Mesenteric fat pad (tissue), 1 donor: ENCODE results near the gene OR5AL1. TPM values are rescaled to one million over a fixed set of nuclear protein-coding genes. Genes with fewer than 3 reads are reported as not detected.
"Not testable (repeated sequence)": the region's sequence is repeated elsewhere in the genome, so short reads cannot be mapped to it uniquely, and the experiment has no call there.

Source experiments
- DNase-seq: peaks from one replicate; pipeline ENCODE4 v3.0.0-alpha.2; 2020; ENCODE audit warnings: low spot score
- long read RNA-seq: library from polyadenylated mRNA; unstranded; transcript quantifications from one replicate; pipeline ENCODE4 v2.0.0, GENCODE V29; 2020
- total RNA-seq: library from RNA; stranded (reverse); fragmentation: NEBNext Ultra II Directional; extraction: Animal tissue kit (Norgen Biotek cat#: 25700); gene quantifications from one replicate; pipeline ENCODE4 v1.2.1, GENCODE V29; 2021
- donor health status: DM: yes; HTN: yes; CAD: no.

Gene OR5AL1
- total RNA-seq = not detected
- long read RNA-seq = 0 reads

DNA sequence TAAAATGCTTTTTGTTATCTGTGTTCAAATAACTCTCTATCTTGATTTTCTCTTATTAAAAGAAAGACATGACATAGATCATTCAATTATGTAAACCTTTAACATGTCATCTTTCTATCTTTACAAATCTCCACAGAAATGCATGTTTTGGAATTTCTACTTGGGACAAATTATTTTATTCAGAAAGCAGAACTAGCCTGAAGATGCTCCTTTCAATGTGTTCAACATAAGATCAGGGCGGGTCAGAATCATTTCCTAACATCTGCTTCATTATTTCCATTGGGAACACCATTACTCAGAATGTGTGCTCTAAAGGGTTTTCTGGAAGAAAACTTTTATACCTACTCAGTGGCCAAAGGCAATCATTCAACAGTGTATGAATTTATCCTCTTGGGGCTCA, at the start of gene OR5AL1:
OR5AL1 (plus strand) TSS at position 301 of the 400 bp plus-strand sequence.
- DNase-seq = no peak

DNA sequence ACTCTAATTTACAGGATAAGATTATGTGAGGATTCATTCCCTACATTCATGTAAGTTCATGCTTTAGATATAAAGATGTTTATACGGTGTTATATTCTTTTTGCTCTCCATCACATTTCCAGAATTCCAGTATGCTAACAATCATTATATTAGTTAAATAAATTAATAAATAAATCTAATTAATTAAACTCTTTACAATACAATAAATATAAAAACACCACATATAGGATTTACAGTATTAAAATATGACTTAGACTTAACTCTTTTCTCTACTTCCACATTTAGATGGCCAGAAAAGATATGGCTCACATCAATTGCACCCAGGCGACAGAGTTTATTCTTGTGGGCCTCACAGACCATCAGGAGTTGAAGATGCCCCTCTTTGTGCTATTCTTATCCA, 37.2 kb upstream of the OR5AL1 start, which contains the start of gene OR8U1:
OR8U1 (plus strand) TSS at position 301 of the 400 bp plus-strand sequence; CDS start at position 301, 0 bp downstream.
- no peak for DNase-seq

DNA sequence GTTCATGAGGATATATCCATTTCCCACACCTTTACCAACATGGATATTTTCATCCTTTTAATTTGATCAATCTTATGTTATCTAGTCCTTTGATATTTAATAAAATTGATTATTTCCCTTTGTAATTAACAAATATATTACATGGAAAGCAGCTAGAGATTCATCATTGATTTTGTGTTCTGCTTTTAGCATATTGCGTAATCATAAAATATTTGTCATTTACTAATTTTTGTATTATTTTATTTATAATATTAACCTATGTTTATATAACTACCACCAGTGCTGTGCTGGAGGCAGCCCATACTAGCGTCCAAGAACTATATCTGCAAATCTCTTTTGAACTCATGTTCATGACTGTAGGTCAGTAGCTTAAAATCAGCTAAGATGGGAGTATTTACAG, 32.4 kb upstream of the OR5AL1 start:
- no peak for DNase-seq

DNA sequence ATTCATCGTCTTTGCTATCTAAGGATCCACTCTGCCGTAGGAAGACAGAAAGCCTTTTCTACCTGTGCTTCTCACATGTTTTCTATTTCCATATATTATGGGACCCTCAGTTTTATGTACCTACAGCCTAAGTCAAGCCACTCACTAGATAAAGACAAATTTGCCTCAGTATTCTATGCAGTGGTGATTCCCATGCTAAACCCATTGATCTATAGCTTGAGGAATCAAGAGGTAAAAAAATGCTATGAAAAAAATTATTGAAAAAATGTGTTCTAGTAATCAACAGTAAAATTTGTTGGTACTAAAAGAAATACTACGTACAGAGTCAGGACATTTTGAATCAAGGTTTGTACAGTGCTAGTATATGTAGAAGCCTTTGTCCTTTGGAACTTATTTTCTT, 18.1 kb upstream of the OR5AL1 start:
- DNase-seq = no peak

DNA sequence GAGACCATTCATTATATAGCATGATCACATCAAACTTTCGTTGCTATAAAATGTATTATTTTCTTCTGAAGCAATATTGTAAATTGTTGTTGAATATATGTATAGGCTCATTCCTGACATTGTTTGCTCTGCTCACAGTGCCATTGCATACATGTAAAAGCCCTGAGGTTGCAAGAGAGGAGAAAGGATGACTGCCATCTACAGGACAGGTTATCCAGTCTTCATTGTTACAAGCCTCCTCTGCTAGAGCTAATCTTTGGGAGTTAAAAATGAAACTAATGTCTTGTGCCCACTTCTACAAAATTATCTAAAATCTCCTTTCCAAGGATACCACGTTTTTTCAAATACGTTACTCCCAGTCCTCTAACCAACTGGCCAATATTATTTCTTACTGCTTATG, 16.4 kb upstream of the OR5AL1 start:
- no peak for DNase-seq

DNA sequence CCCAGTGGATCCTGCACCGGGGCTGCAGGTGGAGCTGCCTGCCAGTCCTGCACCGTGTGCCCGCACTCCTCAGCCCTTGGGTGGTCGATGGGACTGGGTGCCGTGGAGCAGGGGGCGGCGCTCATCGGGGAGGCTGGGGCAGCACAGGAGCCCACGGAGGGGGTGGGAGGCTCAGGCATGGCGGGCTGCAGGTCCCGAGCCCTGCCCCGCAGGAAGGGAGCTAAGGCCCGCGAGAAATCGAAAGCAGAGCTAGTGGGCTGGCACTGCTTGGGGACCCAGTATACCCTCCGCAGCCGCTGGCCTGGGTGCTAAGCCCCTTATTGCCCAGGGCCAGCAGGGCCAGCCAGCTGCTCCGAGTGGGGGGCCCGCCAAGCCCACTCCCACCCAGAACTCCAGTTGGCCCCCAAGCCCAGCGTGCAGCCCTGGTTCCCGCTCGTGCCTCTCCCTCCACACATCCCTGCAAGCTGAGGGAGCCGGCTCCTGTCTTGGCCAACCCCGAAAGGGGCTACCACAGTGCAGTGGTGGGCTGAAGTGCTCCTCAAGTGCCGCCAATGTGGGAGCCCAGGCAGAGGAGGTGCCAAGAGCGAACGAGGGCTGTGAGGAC, 10.5 kb upstream of the OR5AL1 start:
- not testable (repeated sequence) for DNase-seq

DNA sequence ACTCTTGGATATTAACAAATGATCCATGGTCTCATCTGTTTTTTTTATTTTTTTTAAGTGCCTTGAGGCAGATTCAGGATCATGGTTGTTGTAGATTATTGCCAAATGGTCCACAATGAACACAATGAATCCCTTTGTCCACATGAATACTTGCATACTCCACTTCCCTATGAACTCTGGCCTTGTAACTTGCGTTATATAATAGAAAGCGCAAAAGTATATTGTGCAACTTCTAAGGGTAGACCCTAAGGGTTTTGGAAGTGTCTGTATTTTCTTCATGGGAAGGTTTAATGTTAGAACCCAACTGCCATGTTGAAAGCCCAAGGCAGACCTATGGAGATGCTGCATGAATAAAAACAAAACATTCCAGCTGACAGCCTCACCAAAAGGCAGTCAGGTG, 8.1 kb upstream of the OR5AL1 start:
- DNase-seq = no peak

DNA sequence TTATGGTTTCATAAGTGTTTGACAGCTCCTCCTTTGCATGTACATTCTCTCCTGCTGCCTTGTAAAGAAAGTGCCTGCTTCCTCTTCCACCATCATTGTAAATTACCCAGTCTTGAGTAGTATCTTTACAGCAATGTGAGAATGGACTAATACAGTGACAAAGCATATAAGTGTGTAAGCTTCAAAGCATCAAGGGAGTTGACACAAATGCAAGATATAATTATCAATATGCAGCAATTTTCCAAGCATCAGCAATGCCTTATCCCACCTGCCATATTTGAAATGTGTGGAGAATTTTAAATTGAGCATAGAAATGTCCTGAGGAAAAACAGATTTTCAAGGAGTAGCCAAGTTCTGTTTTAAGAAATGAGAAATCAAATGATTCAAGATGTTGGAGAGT, 1.7 kb upstream of the OR5AL1 start:
- no peak for DNase-seq

DNA sequence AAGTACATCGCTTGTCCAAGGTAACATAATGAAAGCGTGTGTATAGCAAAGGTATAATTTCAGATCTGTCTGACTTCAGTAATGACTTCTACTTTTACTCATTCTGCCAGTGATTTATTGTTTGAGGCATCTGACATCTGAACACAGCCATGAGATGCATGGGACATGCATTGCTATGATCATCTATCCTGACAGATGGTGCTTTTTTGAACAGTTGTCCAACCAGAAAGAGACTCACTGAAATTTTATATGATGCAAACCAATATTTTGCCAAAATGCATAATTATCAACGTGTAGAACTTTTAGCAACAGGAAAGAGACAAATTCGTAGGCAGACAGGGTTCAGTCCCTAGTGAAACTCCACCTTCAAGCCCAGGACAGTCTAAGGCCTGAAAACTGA, 41.0 kb downstream of the OR5AL1 start:
- DNase-seq = no peak

DNA sequence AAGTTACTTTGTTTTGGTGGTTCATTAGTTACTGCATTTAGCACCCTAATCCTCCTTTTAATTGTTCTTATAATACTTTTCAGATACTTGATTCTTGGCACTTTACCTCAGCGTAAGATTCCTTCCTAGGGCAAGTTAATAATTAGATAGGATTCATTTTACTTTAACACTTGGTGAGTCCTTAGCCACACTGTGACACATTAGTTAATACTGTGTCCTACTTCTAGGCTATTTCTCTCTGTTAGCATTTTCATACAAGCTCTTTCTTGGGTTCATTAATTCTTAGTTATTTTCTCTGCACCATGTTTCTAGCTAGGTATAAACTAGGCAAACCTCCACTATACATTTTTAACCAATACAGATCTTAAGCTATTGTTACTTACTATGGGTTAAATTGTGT, 44.6 kb downstream of the OR5AL1 start:
- no peak for DNase-seq

Other genes with a start within 250 kb of the OR5AL1 start
- not detected for gene OR5J2, start 236.1 kb upstream of the OR5AL1 start, total RNA-seq
- gene OR5T2, start 178.4 kb upstream of the OR5AL1 start, total RNA-seq = not detected
- gene OR5T3, start 160.4 kb upstream of the OR5AL1 start, total RNA-seq = not detected
- not detected for gene OR5T1, start 138.5 kb upstream of the OR5AL1 start, total RNA-seq
- not detected for gene OR8H1, start 120.4 kb upstream of the OR5AL1 start, total RNA-seq
- gene OR8K3, start 97.6 kb upstream of the OR5AL1 start, total RNA-seq = not detected
- gene OR8K1, start 66.7 kb upstream of the OR5AL1 start, total RNA-seq = not detected
- gene OR8J1, start 58.4 kb upstream of the OR5AL1 start, total RNA-seq = not detected
- gene OR8U1, start 37.1 kb upstream of the OR5AL1 start, total RNA-seq = not detected
- not detected for gene OR5M3, start 60.7 kb downstream of the OR5AL1 start, total RNA-seq
- gene OR5M8, start 78.7 kb downstream of the OR5AL1 start, total RNA-seq = not detected
- not detected for gene OR5M11, start 130.6 kb downstream of the OR5AL1 start, total RNA-seq
- not detected for gene OR5M10, start 165.0 kb downstream of the OR5AL1 start, total RNA-seq
- not detected for gene OR5M1, start 202.2 kb downstream of the OR5AL1 start, total RNA-seq
- gene OR5AP2, start 229.7 kb downstream of the OR5AL1 start, total RNA-seq = not detected